Suprapubic skin (tissue), 4 donors: ENCODE measurements around the gene CLEC11A.
"Not testable (repeated sequence)": the region's sequence is repeated elsewhere in the genome, so short reads cannot be mapped to it uniquely, and the experiment has no call there.

Source experiments
- CTCF ChIP-seq, 2 donors: fragments of 200-600 bp in 1 of 2; fragments of 450-650 bp in 1 of 2; sonication (generic) in 1 of 2; IDR thresholded peaks; one replicate each; pipeline ENCODE4 v1.5.1; 2016 to 2019; ENCODE audit warnings: antibody characterized with exemption in 2 of 2, mild to moderate bottlenecking in 1 of 2, moderate library complexity in 1 of 2
- EP300 ChIP-seq: sonication (generic); formaldehyde crosslinking; IDR thresholded peaks from one replicate; pipeline ENCODE4 v1.6.1; 2017; ENCODE audit warnings: antibody characterized with exemption
- POLR2A ChIP-seq, 2 donors: fragments of 450-650 bp; IDR thresholded peaks; one replicate each; pipeline ENCODE4 v1.6.1; 2017; ENCODE audit warnings: antibody characterized with exemption in 2 of 2, mild to moderate bottlenecking in 2 of 2, moderate library complexity in 2 of 2
- POLR2AphosphoS5 ChIP-seq, 3 donors: sonication (generic); formaldehyde crosslinking; IDR thresholded peaks; one replicate each; pipeline ENCODE4 v1.6.1; 2017; ENCODE audit warnings: antibody characterized with exemption in 3 of 3

GRCh38 chr19:50773454-50773853, 50.3 kb downstream of the CLEC11A start:
- not testable (repeated sequence) for TF ChIP-seq POLR2A (IDR thresholded peaks at IDR 0.05); CTCF (IDR thresholded peaks at IDR 0.05); EP300; POLR2AphosphoS5 (IDR thresholded peaks at IDR 0.05)
